ENCODE results near the gene HLA-DQA1.
"Not testable (repeated sequence)": the region's sequence is repeated elsewhere in the genome, so short reads cannot be mapped to it uniquely, and the experiment has no call there.

The HLA-DQA1 gene

GRCh38 chr6:32659856-32660595 lies 22.8 kb downstream of the HLA-DQA1 start:
- DNase-seq = no peak

- no peak for DNase-seq
Measured at GRCh38 chr6:32662099-32662498, 24.9 kb downstream of the HLA-DQA1 start.

DNA sequence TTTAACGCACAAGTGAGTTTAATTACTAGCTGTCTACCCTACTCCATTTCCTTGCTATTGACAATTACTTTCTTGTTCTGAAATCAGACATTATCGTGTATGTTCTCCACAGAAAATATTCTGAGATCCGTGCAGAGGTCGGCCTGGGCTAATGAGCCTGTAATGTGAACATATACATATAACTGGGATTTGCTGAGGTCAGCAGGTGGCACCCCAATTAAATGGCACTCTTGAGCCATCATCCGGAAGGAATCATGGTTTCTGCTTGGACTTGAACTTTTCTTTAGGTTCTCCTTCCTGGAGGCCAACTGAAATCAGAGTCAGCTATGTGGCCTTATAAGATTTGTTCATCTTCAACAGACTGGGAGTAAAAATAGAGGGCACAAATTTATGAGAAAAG lies 25.6 kb downstream of the HLA-DQA1 start:
- no peak for DNase-seq

DNA sequence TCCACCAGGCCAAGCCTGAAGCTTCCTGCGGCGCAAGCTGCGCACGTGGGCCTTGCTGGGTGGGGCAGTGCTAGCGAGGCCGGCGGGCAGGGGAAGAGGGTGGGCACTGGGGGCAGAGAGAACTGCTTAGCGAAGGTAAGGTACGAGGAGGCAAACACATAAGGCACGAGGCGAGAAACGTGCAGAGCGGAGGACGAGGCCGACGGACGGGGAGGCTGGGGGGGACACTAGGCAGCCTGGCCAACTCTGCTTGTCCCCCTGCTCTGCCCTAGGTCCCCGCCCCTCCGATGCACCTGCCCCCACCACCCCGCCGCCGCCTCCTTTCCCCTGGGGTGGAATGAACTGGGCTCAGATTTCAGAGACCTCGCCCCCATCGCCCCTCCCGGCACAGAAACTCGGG lies 27.1 kb downstream of the HLA-DQA1 start:
- DNase-seq = no peak

GRCh38 chr6:32664827-32665362 lies 27.7 kb downstream of the HLA-DQA1 start:
- no peak for DNase-seq

- DNase-seq = no peak
Measured at GRCh38 chr6:32665661-32666060, 28.5 kb downstream of the HLA-DQA1 start.

- DNase-seq = no peak
Measured at GRCh38 chr6:32666420-32667300, 29.5 kb downstream of the HLA-DQA1 start, which contains the start of gene HLA-DQB1. Gene HLA-DQB1, minus strand, starts transcription at chr6:32666657. Its CDS starts 50 bp downstream, at chr6:32666607.

- DNase-seq = no peak
Measured at GRCh38 chr6:32668226-32668747, 31.1 kb downstream of the HLA-DQA1 start.

DNA sequence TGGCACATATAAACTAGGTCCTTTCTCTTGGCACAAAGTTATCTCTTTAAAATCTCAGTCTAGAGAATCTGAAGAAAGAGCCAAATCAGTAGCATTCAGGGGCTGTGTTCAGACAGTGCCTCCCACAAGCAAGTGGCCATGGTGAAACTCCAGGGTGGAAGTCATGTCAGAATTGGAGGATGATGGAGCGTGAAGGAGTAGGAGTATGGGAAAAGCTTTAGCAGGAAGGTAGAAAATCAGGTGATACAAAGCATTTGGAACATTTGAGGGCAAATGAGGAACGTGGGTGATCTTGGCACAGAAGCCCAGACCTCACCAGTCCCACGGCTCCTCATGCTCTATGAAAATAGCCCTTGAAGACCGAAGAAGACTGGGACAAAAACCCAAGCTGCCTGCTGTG lies 32.0 kb downstream of the HLA-DQA1 start:
- no peak for DNase-seq

DNA sequence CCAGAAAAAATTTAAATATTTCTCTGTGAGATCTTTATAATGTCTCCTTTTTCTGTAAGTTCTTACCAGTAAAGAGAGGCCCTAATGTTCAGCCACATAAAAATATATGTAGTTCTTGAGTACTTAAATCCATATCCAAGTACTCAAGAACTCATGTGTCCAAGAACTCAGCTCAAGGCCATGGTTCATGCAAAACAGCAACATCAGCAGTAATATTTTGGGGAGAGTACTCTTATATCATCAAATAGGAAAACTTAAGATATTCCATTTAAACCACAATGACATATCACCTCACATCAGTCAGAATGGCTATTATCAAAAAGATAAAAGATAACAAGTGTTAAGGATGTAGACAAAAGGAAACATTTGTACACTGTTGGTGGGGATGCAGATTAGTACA lies 32.7 kb downstream of the HLA-DQA1 start:
- no peak for DNase-seq

- not testable (repeated sequence) for DNase-seq
Measured at GRCh38 chr6:32671908-32672307, 34.7 kb downstream of the HLA-DQA1 start.

DNA sequence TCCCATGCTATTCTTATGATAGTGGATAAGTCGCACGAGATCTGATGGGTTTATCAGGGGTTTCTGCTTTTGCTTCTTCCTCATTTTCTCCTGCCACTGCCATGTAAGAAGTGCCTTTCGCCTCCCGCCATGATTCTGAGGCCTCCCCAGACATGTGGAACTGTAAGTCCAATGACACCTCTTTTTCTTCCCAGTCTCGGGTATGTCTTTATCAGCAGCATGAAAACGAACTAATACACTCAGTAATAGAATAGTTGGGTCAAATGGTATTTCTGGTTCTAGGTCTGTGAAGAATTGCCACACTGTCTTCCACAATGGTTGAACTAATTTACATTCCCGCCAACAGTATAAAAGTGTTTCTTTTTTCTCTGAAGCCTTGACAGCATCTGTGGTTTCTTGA lies 36.9 kb downstream of the HLA-DQA1 start:
- not testable (repeated sequence) for DNase-seq

- DNase-seq = no peak
Measured at GRCh38 chr6:32679492-32679891, 42.3 kb downstream of the HLA-DQA1 start.

DNA sequence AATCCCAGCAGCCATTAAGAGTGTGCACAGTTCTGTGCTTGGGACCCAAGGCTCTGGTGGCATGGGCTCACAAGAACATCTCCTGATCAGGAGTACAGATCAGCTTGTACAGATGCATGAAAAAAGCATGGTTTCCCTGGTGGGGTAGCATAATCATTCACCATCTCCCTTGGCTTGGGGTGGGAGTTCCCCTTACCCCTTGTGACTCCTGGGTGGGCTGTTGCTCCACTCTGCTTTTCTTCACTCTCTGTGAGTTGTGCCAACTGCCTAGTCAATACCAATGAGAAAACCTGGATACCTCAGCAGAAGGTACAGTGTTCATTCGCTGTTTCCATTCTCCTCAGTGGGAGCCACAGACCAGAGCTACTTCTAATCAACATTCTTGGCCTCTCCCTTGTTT lies 42.8 kb downstream of the HLA-DQA1 start:
- no peak for DNase-seq

- no peak for DNase-seq
Measured at GRCh38 chr6:32684246-32684645, 47.0 kb downstream of the HLA-DQA1 start.

GRCh38 chr6:32685603-32686002 lies 48.4 kb downstream of the HLA-DQA1 start:
- no peak for DNase-seq

DNA sequence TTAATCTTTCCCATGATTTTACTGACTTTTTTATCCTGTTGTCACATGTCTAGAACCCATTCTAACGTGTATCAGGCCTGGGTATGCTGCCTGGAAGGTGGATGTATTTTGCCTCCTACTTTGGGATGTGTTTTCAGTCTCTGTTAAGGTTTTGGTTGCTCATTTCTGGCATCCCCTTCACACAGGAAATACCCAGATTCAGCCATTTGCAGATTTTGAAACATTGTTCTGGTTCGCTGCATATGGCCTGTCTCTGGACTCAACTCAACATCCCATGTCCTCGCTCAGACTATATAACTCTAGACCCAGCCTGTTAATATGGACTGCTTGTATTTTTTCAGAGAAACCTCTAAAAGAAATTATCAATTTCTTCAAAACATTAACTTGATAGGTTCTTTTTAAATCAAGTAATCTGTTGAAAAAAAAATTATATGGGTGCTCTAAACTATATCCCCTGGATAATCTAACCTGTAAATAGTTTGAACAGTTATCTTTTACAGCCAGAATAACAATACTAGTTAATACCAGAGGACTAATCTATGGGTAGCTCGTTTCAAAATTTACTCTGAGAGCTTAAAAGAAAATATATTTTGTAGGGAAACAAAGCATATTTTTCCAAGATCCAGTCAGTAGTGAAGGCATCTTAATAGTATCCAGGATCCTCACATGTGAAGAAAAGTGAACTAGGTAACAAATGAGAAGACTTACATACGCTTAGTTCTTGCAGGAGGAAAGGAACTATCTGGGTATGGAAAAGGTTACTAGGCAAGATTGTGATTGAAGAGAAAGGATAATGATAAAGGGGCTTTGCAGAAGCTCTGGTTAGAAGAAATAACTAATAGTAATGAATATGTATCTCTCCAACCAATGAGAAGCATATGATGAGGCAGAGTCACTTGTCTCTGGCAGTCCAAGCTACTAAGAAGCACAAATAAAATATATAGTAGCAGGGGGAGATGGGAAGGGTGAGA lies 52.6 kb downstream of the HLA-DQA1 start:
- no peak for DNase-seq

DNA sequence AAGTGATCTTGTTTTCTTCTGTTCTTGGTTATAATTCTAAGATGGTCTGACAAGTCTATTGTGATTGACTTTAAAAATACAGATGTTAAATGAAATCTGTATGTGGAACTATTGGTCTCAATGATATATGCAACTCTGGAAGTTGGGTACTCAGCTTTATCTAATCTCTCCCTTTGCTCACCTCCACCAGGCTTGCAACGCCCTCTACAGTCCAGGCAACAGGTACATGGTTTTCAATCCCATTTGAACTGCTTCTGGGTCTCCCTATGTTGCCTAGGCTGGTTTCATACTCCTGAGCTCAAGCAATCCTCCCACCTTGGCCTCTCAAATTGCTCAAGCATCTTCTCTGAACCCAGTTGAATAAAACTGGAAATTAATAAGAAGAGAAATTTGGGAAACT lies 54.8 kb downstream of the HLA-DQA1 start:
- DNase-seq = no peak

Data from NCI-H748 treated with DMSO at 0.1 percent for 48 hours (cell line).